HL-60 (cell line): Measurements from ENCODE around the gene NRP1.

Experiments used
- GABPA ChIP-seq: IDR thresholded peaks from 2 replicates; pipeline ENCODE4 v1.6.1; 2012; ENCODE audit warnings: low read depth
- POLR2AphosphoS5 ChIP-seq: IDR thresholded peaks from 2 replicates; pipeline ENCODE4 v1.6.1; 2012; ENCODE audit warnings: low read depth
- SPI1 ChIP-seq: IDR thresholded peaks from 2 replicates; pipeline ENCODE4 v1.6.1; 2012; ENCODE audit warnings: low read depth, mild to moderate bottlenecking, borderline replicate concordance
- TF ChIP-seq, protein P1 (sequence below): IDR thresholded peaks from one replicate; pipeline ENCODE4 v1.5.1; 2011; ENCODE audit warnings: low read length, control low read depth, inconsistent platforms; ENCODE audit not compliant: insufficient read depth
- TF ChIP-seq, protein P2 (sequence below): IDR thresholded peaks from 2 replicates; pipeline ENCODE4 v1.6.1; 2012; ENCODE audit warnings: low read depth; ENCODE audit not compliant: insufficient replicate concordance

DNA sequence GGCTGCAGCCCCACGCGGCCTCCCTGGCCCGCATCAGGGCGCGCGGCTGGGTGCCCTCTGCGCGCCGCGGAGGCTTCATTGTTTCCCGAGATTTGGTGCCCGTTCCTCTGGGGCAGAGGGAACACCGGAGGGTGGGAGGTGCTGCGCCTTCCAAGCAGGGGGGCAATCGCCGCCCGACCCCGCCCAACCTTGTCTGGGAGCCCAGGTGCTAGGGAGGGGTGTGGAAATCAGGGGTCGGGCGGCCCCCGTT lies 1.0 kb upstream of the NRP1 start:
- TF ChIP-seq, protein P1, sequence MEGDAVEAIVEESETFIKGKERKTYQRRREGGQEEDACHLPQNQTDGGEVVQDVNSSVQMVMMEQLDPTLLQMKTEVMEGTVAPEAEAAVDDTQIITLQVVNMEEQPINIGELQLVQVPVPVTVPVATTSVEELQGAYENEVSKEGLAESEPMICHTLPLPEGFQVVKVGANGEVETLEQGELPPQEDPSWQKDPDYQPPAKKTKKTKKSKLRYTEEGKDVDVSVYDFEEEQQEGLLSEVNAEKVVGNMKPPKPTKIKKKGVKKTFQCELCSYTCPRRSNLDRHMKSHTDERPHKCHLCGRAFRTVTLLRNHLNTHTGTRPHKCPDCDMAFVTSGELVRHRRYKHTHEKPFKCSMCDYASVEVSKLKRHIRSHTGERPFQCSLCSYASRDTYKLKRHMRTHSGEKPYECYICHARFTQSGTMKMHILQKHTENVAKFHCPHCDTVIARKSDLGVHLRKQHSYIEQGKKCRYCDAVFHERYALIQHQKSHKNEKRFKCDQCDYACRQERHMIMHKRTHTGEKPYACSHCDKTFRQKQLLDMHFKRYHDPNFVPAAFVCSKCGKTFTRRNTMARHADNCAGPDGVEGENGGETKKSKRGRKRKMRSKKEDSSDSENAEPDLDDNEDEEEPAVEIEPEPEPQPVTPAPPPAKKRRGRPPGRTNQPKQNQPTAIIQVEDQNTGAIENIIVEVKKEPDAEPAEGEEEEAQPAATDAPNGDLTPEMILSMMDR = no peak
- TF ChIP-seq POLR2AphosphoS5 (no peak), GABPA (no peak), SPI1 (no peak)
- TF ChIP-seq, protein P2, sequence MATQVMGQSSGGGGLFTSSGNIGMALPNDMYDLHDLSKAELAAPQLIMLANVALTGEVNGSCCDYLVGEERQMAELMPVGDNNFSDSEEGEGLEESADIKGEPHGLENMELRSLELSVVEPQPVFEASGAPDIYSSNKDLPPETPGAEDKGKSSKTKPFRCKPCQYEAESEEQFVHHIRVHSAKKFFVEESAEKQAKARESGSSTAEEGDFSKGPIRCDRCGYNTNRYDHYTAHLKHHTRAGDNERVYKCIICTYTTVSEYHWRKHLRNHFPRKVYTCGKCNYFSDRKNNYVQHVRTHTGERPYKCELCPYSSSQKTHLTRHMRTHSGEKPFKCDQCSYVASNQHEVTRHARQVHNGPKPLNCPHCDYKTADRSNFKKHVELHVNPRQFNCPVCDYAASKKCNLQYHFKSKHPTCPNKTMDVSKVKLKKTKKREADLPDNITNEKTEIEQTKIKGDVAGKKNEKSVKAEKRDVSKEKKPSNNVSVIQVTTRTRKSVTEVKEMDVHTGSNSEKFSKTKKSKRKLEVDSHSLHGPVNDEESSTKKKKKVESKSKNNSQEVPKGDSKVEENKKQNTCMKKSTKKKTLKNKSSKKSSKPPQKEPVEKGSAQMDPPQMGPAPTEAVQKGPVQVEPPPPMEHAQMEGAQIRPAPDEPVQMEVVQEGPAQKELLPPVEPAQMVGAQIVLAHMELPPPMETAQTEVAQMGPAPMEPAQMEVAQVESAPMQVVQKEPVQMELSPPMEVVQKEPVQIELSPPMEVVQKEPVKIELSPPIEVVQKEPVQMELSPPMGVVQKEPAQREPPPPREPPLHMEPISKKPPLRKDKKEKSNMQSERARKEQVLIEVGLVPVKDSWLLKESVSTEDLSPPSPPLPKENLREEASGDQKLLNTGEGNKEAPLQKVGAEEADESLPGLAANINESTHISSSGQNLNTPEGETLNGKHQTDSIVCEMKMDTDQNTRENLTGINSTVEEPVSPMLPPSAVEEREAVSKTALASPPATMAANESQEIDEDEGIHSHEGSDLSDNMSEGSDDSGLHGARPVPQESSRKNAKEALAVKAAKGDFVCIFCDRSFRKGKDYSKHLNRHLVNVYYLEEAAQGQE = no peak
